Measurements from ENCODE around the gene TMCO6.

The TMCO6 gene

GRCh38 chr5:140674211-140674610 lies 35.0 kb downstream of the TMCO6 start:
- DNase-seq = no peak

GRCh38 chr5:140674629-140675028 lies 35.4 kb downstream of the TMCO6 start:
- DNase-seq = no peak

GRCh38 chr5:140677947-140678346 lies 38.7 kb downstream of the TMCO6 start:
- no peak for DNase-seq

GRCh38 chr5:140678993-140679392 lies 39.7 kb downstream of the TMCO6 start:
- no peak for DNase-seq

GRCh38 chr5:140690376-140690932 lies 51.2 kb downstream of the TMCO6 start:
- DNase-seq = no peak

- DNase-seq = peak; percentile 51 to 89 (median 78)
Observed at GRCh38 chr5:140690941-140691924, 52.0 kb downstream of the TMCO6 start, which contains the start of the genes HARS1 and HARS2. Gene HARS1, minus strand, starts transcription at chr5:140691370. Its CDS starts 66 bp downstream, at chr5:140691304. Gene HARS2, plus strand, starts transcription at chr5:140691455. Its CDS starts 194 bp downstream, at chr5:140691649.

GRCh38 chr5:140694276-140694675 lies 55.0 kb downstream of the TMCO6 start:
- no peak for DNase-seq

Measured in T-helper 2 cell (primary cell).